ENCODE results near the gene CTNND1. TPM values are rescaled to one million over a fixed set of nuclear protein-coding genes. Genes with fewer than 3 reads are reported as not detected.

CTNND1 gene
- total and polyA plus RNA-seq, 10 of the 15 experiments (the other 5 are each of a cell fraction or from before 2014, with no cell fraction given): 4.7 to 70.0 (median 30.0) TPM

GRCh38 chr11:57801183-57801485 lies 39.5 kb downstream of the CTNND1 start (continued):
- TF ChIP-seq ZBTB4 (CRISPR knock-in tag; IDR thresholded peaks at IDR 0.05) (no peak), SMAD5 (IDR thresholded peaks at IDR 0.05; ENCODE audit: low read depth) (no peak), RCOR1 (conservative IDR thresholded peaks at IDR 0.05; ENCODE audit: low read depth, low read length) (no peak)

DNA sequence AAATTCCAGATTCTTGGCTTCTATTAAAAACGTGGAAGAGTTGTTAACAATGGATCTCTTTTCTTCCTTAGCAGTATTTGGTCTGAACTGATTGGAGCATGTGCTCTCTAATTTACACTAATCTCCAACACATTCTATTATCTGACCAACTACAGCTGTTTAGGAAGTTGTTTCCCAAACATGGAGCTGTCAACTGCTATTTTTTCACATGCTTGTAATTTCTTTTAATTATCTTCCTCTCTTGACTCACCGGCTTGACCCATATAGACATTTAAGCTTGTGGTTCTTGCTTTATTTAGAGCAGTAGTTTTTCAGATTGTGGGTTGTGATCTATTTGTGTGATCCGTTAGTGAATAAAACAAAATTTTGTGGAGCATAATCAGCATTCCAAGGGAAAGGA lies 40.8 kb downstream of the CTNND1 start:
- no peaks in the 10 kb centered on the region for H4K20me1 ChIP-seq (ENCODE audit: control insufficient read depth, insufficient read depth)
- SMC1A ChIA-PET (ENCODE audit: uncharacterized antibody, unreplicated experiment): interaction anchor here (1.2 to 6.4 kb wide), 8 partner anchors 40 to 158 kb away, joined by 3 to 143 read pairs (median 8); partner anchors contain the start of genes BTBD18, CTNND1 and SELENOH
- WGBS (ENCODE audit: insufficient coverage, insufficient replicate concordance, low lambda C conversion rate, missing lambda C conversion rate): 64% methylated on average over 3 of the region's 3 CpGs
- no peak for FAIRE-seq
- no peaks in the 10 kb centered on the region for H3K27me3 ChIP-seq (replicated peaks in 1 of 2; ENCODE audit: control insufficient read depth in 2 of 2, insufficient read depth in 2 of 2, low read length in 1 of 2)
- RAD21 ChIA-PET (ENCODE audit: unreplicated experiment): interaction anchor here (1.1 to 5.1 kb wide), 5 partner anchors 40 to 710 kb away, joined by 3 to 141 read pairs (median 24); partner anchors contain the start of genes CTNND1, SELENOH and UBE2L6
- POLR2A ChIA-PET: interaction anchor here (1.2 kb wide), 1 partner anchor 92 kb away, joined by 3 read pairs; no protein-coding TSS in a partner anchor
- BruUV-seq (replicated peaks): no TSS peak
- H3K4me1 ChIP-seq (ENCODE audit: control insufficient read depth, insufficient read depth, low read length): no peaks in the 10 kb centered on the region; the same call in 1 of the 2 replicates
- ATAC-seq: no peak
- DNase-seq (ENCODE audit: low read depth, low spot score): no peak
- H3K36me3 ChIP-seq (ENCODE audit: control insufficient read depth in 2 of 2, insufficient read depth in 2 of 2, low read length in 1 of 2): peaks cover 15 to 23% of the 10 kb centered on the region in 2 experiments
- intact Hi-C loops (cut with micrococcal nuclease; ENCODE audit: unreplicated experiment) (loop anchor here (5.0 kb wide), 1 partner anchor 710 kb away; no protein-coding TSS in a partner anchor), in situ Hi-C loops (cut with MboI) (loop anchor here (5.0 to 25.0 kb wide), 3 partner anchors 140 to 710 kb away; partner anchors contain the start of genes OR5B21 and UBE2L6)
- no peak overlapping the region for H3K4me3 ChIP-seq
- no peak overlapping the region for H3K27ac ChIP-seq (ENCODE audit: control insufficient read depth, insufficient read depth)
- H2AFZ ChIP-seq (ENCODE audit: control insufficient read depth, low read depth, low read length): no peak overlapping the region
- H3K9me3 ChIP-seq (replicated peaks; ENCODE audit: control insufficient read depth, insufficient read depth, low read length): no peaks in the 10 kb centered on the region
- peaks cover 9% of the 10 kb centered on the region for H3K79me2 ChIP-seq (ENCODE audit: control insufficient read depth, insufficient read depth, low read length)
- no peak overlapping the region for H3K4me2 ChIP-seq (ENCODE audit: control insufficient read depth, insufficient read depth)
- TF ChIP-seq ZBTB4 (CRISPR knock-in tag; IDR thresholded peaks at IDR 0.05) (no peak), PML (IDR thresholded peaks at IDR 0.05; ENCODE audit: low read length) (no peak), CHD2 (IDR thresholded peaks at IDR 0.05; ENCODE audit: borderline replicate concordance, low read depth, low read length) (no peak), CBFB (IDR thresholded peaks at IDR 0.05; ENCODE audit: low read depth) (no peak), YBX1 (IDR thresholded peaks at IDR 0.05) (no peak), HSF1 (IDR thresholded peaks at IDR 0.05; ENCODE audit: low read depth, low read length) (no peak), CREM (IDR thresholded peaks at IDR 0.05; ENCODE audit: low read depth) (no peak)
- TF ChIP-seq, protein P1, sequence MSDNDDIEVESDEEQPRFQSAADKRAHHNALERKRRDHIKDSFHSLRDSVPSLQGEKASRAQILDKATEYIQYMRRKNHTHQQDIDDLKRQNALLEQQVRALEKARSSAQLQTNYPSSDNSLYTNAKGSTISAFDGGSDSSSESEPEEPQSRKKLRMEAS (IDR thresholded peaks at IDR 0.05; ENCODE audit: low read depth, low read length): no peak
- TF ChIP-seq, protein P2, sequence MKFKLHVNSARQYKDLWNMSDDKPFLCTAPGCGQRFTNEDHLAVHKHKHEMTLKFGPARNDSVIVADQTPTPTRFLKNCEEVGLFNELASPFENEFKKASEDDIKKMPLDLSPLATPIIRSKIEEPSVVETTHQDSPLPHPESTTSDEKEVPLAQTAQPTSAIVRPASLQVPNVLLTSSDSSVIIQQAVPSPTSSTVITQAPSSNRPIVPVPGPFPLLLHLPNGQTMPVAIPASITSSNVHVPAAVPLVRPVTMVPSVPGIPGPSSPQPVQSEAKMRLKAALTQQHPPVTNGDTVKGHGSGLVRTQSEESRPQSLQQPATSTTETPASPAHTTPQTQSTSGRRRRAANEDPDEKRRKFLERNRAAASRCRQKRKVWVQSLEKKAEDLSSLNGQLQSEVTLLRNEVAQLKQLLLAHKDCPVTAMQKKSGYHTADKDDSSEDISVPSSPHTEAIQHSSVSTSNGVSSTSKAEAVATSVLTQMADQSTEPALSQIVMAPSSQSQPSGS (IDR thresholded peaks at IDR 0.05; ENCODE audit: low read length): no peak
- CTCF ChIA-PET: interaction anchor here (0.7 to 6.7 kb wide), 12 partner anchors 9 to 309 kb away, joined by 3 to 227 read pairs (median 5); partner anchors contain the start of genes BTBD18, CTNND1, MED19 and SELENOH
- no peak overlapping the region for H3K9ac ChIP-seq (ENCODE audit: control insufficient read depth, insufficient read depth, low read length)

All from GM12878 (cell line).